CD14-positive monocyte (primary cell): ENCODE data around the gene GOLPH3L. TPM values are rescaled to one million over a fixed set of nuclear protein-coding genes. Genes with fewer than 3 reads are reported as not detected.

ENCODE experiments used
- DNase-seq, 3 donors: peaks; one replicate each; pipeline ENCODE4 v3.0.0-alpha.2; 2011 to 2022
- H2AFZ ChIP-seq: 2 replicates; pipeline ENCODE4 v1.6.0; 2012; ENCODE audit warnings: mild to moderate bottlenecking, low read depth, low read length, inconsistent platforms; ENCODE audit not compliant: insufficient read depth, poor library complexity, severe bottlenecking
- H3K27ac ChIP-seq, 2 donors: 1 replicate in 1 of 2; 2 replicates in 1 of 2; pipeline ENCODE4 v1.5.1; 2012 to 2013; ENCODE audit warnings: low read length in 2 of 2, control low read depth in 1 of 2, inconsistent platforms in 1 of 2, low read depth in 1 of 2, mild to moderate bottlenecking in 1 of 2
- H3K27me3 ChIP-seq, 2 donors: one replicate each; pipeline versions ENCODE4 v1.6.0 to v1.6.1; 2011 to 2013; ENCODE audit warnings: low read length in 2 of 2; ENCODE audit not compliant: control insufficient read depth in 2 of 2, insufficient read depth in 2 of 2
- H3K36me3 ChIP-seq, 2 donors: replicated peaks in 1 of 2; 1 replicate in 1 of 2; 2 replicates in 1 of 2; pipeline versions ENCODE4 v1.5.1 to v1.6.1; 2012 to 2013; ENCODE audit warnings: low read length in 2 of 2, control low read depth in 1 of 2, inconsistent platforms in 1 of 2, mild to moderate bottlenecking in 1 of 2; ENCODE audit not compliant: insufficient read depth in 2 of 2, control insufficient read depth in 1 of 2
- H3K4me1 ChIP-seq, 2 donors: 1 replicate in 1 of 2; 2 replicates in 1 of 2; pipeline versions ENCODE4 v1.5.1 to v1.6.1; 2012 to 2013; ENCODE audit warnings: low read length in 2 of 2, control low read depth in 1 of 2, inconsistent platforms in 1 of 2, mild to moderate bottlenecking in 1 of 2, moderate library complexity in 1 of 2; ENCODE audit not compliant: insufficient read depth in 2 of 2, control insufficient read depth in 1 of 2
- H3K4me2 ChIP-seq: replicated peaks from 2 replicates; pipeline ENCODE3; 2012; ENCODE audit warnings: low read length, moderate library complexity, mild to moderate bottlenecking; ENCODE audit not compliant: poor library complexity, severe bottlenecking; ENCODE audit errors: extremely low read depth
- H3K4me3 ChIP-seq, 3 experiments: fragments of 200-600 bp in 1 of 3; sonication (generic) in 1 of 3; replicated peaks in 1 of 3; 1 replicate in 2 of 3; 2 replicates in 1 of 3; pipeline ENCODE4 v1.5.1; 2011 to 2013; ENCODE audit warnings: low read length in 3 of 3, mild to moderate bottlenecking in 3 of 3, control low read depth in 2 of 3, low read depth in 2 of 3, inconsistent platforms in 1 of 3, moderate library complexity in 1 of 3
- H3K79me2 ChIP-seq: 2 replicates; pipeline ENCODE4 v1.6.0; 2012; ENCODE audit warnings: mild to moderate bottlenecking, control low read depth, inconsistent platforms, low read length, moderate library complexity; ENCODE audit not compliant: insufficient read depth
- H3K9ac ChIP-seq: 2 replicates; pipeline ENCODE4 v1.6.0; 2017; ENCODE audit warnings: low read length, mild to moderate bottlenecking; ENCODE audit not compliant: insufficient read depth, poor library complexity, severe bottlenecking
- H3K9me3 ChIP-seq, 2 donors: replicated peaks in 1 of 2; 1 replicate in 1 of 2; 2 replicates in 1 of 2; pipeline versions ENCODE4 v1.5.1 to v1.6.1; 2012 to 2013; ENCODE audit warnings: low read length in 2 of 2, control low read depth in 1 of 2; ENCODE audit not compliant: control insufficient read depth in 1 of 2, insufficient read depth in 1 of 2
- H4K20me1 ChIP-seq: 2 replicates; pipeline ENCODE4 v1.6.0; 2012; ENCODE audit warnings: mild to moderate bottlenecking, low read length, control low read depth, moderate library complexity; ENCODE audit not compliant: insufficient read depth
- H3K27ac Mint-ChIP-seq, 7 donors: one replicate each; pipeline ENCODE4 v1.8.0; 2020; ENCODE audit warnings: mild to moderate bottlenecking in 7 of 7, mixed read lengths in 7 of 7, moderate library complexity in 6 of 7, inconsistent platforms in 2 of 7
- H3K27me3 Mint-ChIP-seq, 3 donors: one replicate each; pipeline ENCODE4 v1.8.0; 2021 to 2022; ENCODE audit warnings: low read depth in 3 of 3, mild to moderate bottlenecking in 3 of 3, mixed read lengths in 3 of 3, moderate library complexity in 3 of 3, inconsistent platforms in 1 of 3
- H3K36me3 Mint-ChIP-seq, 2 donors: one replicate each; pipeline ENCODE4 v1.8.0; 2020; ENCODE audit warnings: mixed read lengths in 2 of 2, inconsistent platforms in 1 of 2, mild to moderate bottlenecking in 1 of 2
- H3K4me1 Mint-ChIP-seq: one replicate; pipeline ENCODE4 v1.8.0; 2020; ENCODE audit warnings: mild to moderate bottlenecking, mixed read lengths
- H3K4me3 Mint-ChIP-seq, 2 donors: one replicate each; pipeline ENCODE4 v1.8.0; 2020; ENCODE audit warnings: mild to moderate bottlenecking in 2 of 2, mixed read lengths in 2 of 2, moderate library complexity in 1 of 2
- H3K9me3 Mint-ChIP-seq, 7 donors: one replicate each; pipeline ENCODE4 v1.8.0; 2020 to 2022; ENCODE audit warnings: mixed read lengths in 7 of 7, mild to moderate bottlenecking in 6 of 7, moderate library complexity in 6 of 7, inconsistent platforms in 2 of 7
- WGBS: methylation state at CpG from one replicate; pipeline ENCODE4 v1.1.5; 2013; ENCODE audit warnings: missing lambda C conversion rate; ENCODE audit not compliant: insufficient coverage; 5-methylcytosine and 5-hydroxymethylcytosine counted together
- intact Hi-C, 2 donors: fragments of 100-400 bp; cut with micrococcal nuclease; formaldehyde crosslinking; loops; one replicate each; pipeline versions ENCODE4 v1.15.0 to v1.15.1; 2023
- polyA plus RNA-seq, 3 donors: library from polyadenylated mRNA; depleted of rRNA in 1 of 3; unstranded in 2 of 3; stranded (reverse) in 1 of 3; fragments of 300-500 nt in 2 of 3; fragments of >200 nt in 1 of 3; fragmentation: Illumina TruSeq in 2 of 3; gene quantifications; 1 replicate in 2 of 3; 2 replicates in 1 of 3; pipeline ENCODE4 v1.2.3, GENCODE V29; 2012 to 2021
- TF ChIP-seq, protein P1 (sequence below): fragments of 200-600 bp; IDR thresholded peaks from one replicate; pipeline ENCODE4 v1.8.0; 2022; ENCODE audit warnings: antibody characterized with exemption, mild to moderate bottlenecking

Gene GOLPH3L
- polyA plus RNA-seq, 3 donors: 1.5 to 9.7 (median 4.7) TPM

DNA sequence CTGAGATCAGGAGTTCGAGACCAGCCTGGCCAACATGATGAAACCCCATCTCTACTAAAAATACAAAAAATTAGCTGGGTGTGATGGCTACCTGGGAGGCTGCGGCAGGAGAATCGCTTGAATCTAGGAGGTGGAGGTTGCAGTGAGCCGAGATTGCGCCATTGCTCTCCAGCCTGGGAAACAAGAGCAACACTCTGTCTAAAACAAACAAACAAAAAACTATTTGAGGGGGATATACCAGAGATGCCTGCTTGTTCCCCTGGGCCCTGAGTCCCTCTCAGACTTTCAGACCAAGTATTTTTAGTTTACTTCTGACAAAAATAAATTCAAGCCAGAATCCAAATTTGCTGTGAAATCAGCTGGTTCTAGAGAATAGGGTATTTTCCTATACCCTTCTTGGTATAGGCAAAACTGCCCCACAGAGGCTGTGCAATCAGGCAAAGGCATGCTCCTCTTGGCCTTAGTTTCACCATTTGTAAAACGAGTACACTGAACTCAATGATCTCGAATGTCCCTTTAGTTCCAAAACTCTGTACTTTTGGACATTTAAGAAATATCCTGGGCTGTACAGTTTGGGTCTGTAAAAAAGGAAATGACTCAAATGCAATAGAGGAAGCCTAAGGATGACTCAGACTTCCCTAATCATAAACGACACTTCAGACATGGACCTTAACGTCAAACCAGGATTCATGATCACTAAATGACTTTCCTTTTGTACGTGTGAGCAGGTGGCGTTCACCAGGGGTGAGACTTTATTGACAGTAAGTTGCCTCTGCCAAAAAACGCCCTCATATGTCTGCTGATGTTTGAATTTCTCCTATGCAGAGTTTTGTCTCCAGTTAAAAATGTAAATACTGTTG lies 83.7 kb downstream of the GOLPH3L start:
- H3K4me1 Mint-ChIP-seq: peaks cover 69% of the 10 kb centered on the region
- H2AFZ ChIP-seq: no peak overlapping the region
- H3K27me3 Mint-ChIP-seq: peaks cover 0 to 7% (median 5%) of the 10 kb centered on the region in 3 donors
- peak overlapping the region; percentile 56 for H3K4me2 ChIP-seq
- no peaks in the 10 kb centered on the region for H3K27me3 ChIP-seq
- peak overlapping the region; percentile 77 to 86 for H3K4me3 Mint-ChIP-seq
- H3K36me3 ChIP-seq: no peaks in the 10 kb centered on the region
- peak overlapping the region; percentile 97 to 100 (median 100) for H3K27ac Mint-ChIP-seq
- peak overlapping the region; percentile 93 for H3K9ac ChIP-seq
- no CpG with 5 or more reads among the region's 12 CpGs for WGBS
- no peaks in the 10 kb centered on the region for H4K20me1 ChIP-seq
- TF ChIP-seq, protein P1, sequence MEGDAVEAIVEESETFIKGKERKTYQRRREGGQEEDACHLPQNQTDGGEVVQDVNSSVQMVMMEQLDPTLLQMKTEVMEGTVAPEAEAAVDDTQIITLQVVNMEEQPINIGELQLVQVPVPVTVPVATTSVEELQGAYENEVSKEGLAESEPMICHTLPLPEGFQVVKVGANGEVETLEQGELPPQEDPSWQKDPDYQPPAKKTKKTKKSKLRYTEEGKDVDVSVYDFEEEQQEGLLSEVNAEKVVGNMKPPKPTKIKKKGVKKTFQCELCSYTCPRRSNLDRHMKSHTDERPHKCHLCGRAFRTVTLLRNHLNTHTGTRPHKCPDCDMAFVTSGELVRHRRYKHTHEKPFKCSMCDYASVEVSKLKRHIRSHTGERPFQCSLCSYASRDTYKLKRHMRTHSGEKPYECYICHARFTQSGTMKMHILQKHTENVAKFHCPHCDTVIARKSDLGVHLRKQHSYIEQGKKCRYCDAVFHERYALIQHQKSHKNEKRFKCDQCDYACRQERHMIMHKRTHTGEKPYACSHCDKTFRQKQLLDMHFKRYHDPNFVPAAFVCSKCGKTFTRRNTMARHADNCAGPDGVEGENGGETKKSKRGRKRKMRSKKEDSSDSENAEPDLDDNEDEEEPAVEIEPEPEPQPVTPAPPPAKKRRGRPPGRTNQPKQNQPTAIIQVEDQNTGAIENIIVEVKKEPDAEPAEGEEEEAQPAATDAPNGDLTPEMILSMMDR: no peak
- DNase-seq: peak; percentile 91 to 99 (median 97)
- H3K9me3 ChIP-seq: no peaks in the 10 kb centered on the region
- peaks cover 20 to 32% of the 10 kb centered on the region in 2 donors for H3K36me3 Mint-ChIP-seq
- H3K9me3 Mint-ChIP-seq: peaks cover 0 to 5% (median 0%) of the 10 kb centered on the region in 7 donors
- peaks cover 44% of the 10 kb centered on the region for H3K79me2 ChIP-seq
- intact Hi-C loops: loop anchor here (2.0 to 5.0 kb wide), 2 partner anchors 34 to 36 kb away; partner anchors contain the start of gene MCL1 (in 2 of the 2)
- peak overlapping the region; percentile 3 to 63 (median 6) for H3K4me3 ChIP-seq
- peaks cover 66 to 81% of the 10 kb centered on the region in 2 donors for H3K4me1 ChIP-seq
- H3K27ac ChIP-seq: peak overlapping the region; percentile 99 to 100

DNA sequence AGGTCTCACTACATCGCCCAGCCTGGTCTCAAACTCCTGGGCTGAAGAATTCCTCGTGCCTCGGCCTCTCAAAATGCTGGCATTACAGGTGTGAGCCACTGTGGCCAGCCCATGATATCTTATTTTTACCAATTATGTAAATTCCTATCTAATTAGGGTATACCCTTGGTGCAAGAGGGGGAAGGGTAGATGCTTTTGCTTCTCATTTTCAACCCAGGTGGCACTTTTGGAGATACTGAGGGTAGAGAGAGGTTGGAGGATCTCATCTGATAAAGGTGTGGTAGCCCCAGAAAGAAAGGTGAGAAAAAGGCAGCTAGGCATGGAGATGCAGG lies 85.0 kb downstream of the GOLPH3L start:
- peak overlapping the region; percentile 61 for H3K4me2 ChIP-seq
- Mint-ChIP-seq H3K4me3 (peak overlapping the region; percentile 66 to 69), H3K36me3 (peaks cover 19 to 20% of the 10 kb centered on the region in 2 donors), H3K27ac (peak overlapping the region; percentile 97 to 100 (median 100)), H3K27me3 (peaks cover 0 to 7% (median 5%) of the 10 kb centered on the region in 3 donors), H3K4me1 (peaks cover 70% of the 10 kb centered on the region), H3K9me3 (peaks cover 0 to 5% (median 0%) of the 10 kb centered on the region in 7 donors)
- peak overlapping the region; percentile 93 for H3K9ac ChIP-seq
- no peaks in the 10 kb centered on the region for H3K27me3 ChIP-seq
- H3K79me2 ChIP-seq: peaks cover 40% of the 10 kb centered on the region
- intact Hi-C loops: loop anchor here (2.0 to 5.0 kb wide), 2 partner anchors 33 to 35 kb away; partner anchors contain the start of gene MCL1 (in 2 of the 2)
- H3K4me1 ChIP-seq: peaks cover 63 to 81% of the 10 kb centered on the region in 2 donors
- H3K4me3 ChIP-seq: peak overlapping the region in 1 of 3 experiments; percentile 63
- WGBS: no CpG with 5 or more reads among the region's 3 CpGs
- no peaks in the 10 kb centered on the region for H3K9me3 ChIP-seq
- TF ChIP-seq, protein P1: no peak
- no peak for DNase-seq
- no peaks in the 10 kb centered on the region for H3K36me3 ChIP-seq
- H2AFZ ChIP-seq: no peak overlapping the region
- H3K27ac ChIP-seq: peak overlapping the region; percentile 99 to 100
- H4K20me1 ChIP-seq: no peaks in the 10 kb centered on the region
